Loucy (cell line): ENCODE measurements around the gene NIM1K.

Experiments
- H2AFZ ChIP-seq: fragments of 200-600 bp; sonication (generic); 2 replicates; pipeline ENCODE4 v1.6.0; 2016; ENCODE audit warnings: antibody characterized with exemption, mild to moderate bottlenecking, low read length, moderate library complexity
- H3F3A ChIP-seq: fragments of 200-600 bp; 2 replicates; pipeline ENCODE4 v1.6.0; 2016; ENCODE audit warnings: antibody characterized with exemption, low read depth, mild to moderate bottlenecking
- H3K27me3 ChIP-seq: fragments of 200-600 bp; sonication (generic); 2 replicates; pipeline ENCODE4 v1.6.1; 2014; ENCODE audit warnings: low read length, mild to moderate bottlenecking; ENCODE audit not compliant: insufficient read depth, poor library complexity, severe bottlenecking
- H3K36me3 ChIP-seq: fragments of 200-600 bp; sonication (generic); 2 replicates; pipeline ENCODE4 v1.6.1; 2016; ENCODE audit warnings: low read length; ENCODE audit not compliant: insufficient read depth
- H3K4me1 ChIP-seq: fragments of 200-600 bp; sonication (generic); 2 replicates; pipeline ENCODE4 v1.5.1; 2014; ENCODE audit warnings: low read length, mild to moderate bottlenecking; ENCODE audit not compliant: insufficient read depth, poor library complexity, severe bottlenecking
- H3K4me2 ChIP-seq: fragments of 200-600 bp; sonication (generic); 2 replicates; pipeline ENCODE4 v1.6.0; 2014; ENCODE audit warnings: antibody characterized with exemption, low read length, low read depth, mild to moderate bottlenecking; ENCODE audit not compliant: poor library complexity, severe bottlenecking
- H3K4me3 ChIP-seq: fragments of 200-600 bp; sonication (generic); 2 replicates; pipeline ENCODE4 v1.5.1; 2014; ENCODE audit warnings: low read length, mild to moderate bottlenecking, mixed read lengths; ENCODE audit not compliant: poor library complexity, severe bottlenecking
- H3K79me2 ChIP-seq: fragments of 200-600 bp; sonication (generic); 2 replicates; pipeline ENCODE4 v1.6.1; 2014; ENCODE audit warnings: low read length; ENCODE audit not compliant: insufficient read depth
- H3K9ac ChIP-seq: fragments of 200-600 bp; sonication (generic); 2 replicates; pipeline ENCODE4 v1.6.0; 2014; ENCODE audit warnings: mild to moderate bottlenecking, low read depth, low read length, moderate library complexity; ENCODE audit not compliant: poor library complexity, severe bottlenecking
- H3K9me2 ChIP-seq: fragments of 200-600 bp; sonication (generic); replicated peaks from 2 replicates; pipeline ENCODE4 v1.6.1; 2016; ENCODE audit warnings: low read depth, low read length, mixed read lengths
- H3K9me3 ChIP-seq: fragments of 200-600 bp; sonication (generic); 2 replicates; pipeline ENCODE4 v1.6.1; 2014; ENCODE audit warnings: mild to moderate bottlenecking, antibody characterized with exemption, low read length, low read depth; ENCODE audit not compliant: insufficient read depth
- H4K20me1 ChIP-seq: fragments of 200-600 bp; sonication (generic); 2 replicates; pipeline ENCODE4 v1.6.0; 2014; ENCODE audit warnings: antibody characterized with exemption, low read length, mild to moderate bottlenecking; ENCODE audit not compliant: insufficient read depth, poor library complexity, severe bottlenecking
- CTCF ChIP-seq: fragments of 200-600 bp; sonication (generic); conservative IDR thresholded peaks from 2 replicates; pipeline ENCODE4 v1.5.1; 2014; ENCODE audit warnings: mild to moderate bottlenecking, antibody characterized with exemption, low read length
- EZH2phosphoT487 ChIP-seq: fragments of 200-600 bp; IDR thresholded peaks from 2 replicates; pipeline ENCODE4 v1.6.1; 2018; ENCODE audit warnings: antibody characterized with exemption, mild to moderate bottlenecking, moderate library complexity, borderline replicate concordance

The NIM1K gene

DNA sequence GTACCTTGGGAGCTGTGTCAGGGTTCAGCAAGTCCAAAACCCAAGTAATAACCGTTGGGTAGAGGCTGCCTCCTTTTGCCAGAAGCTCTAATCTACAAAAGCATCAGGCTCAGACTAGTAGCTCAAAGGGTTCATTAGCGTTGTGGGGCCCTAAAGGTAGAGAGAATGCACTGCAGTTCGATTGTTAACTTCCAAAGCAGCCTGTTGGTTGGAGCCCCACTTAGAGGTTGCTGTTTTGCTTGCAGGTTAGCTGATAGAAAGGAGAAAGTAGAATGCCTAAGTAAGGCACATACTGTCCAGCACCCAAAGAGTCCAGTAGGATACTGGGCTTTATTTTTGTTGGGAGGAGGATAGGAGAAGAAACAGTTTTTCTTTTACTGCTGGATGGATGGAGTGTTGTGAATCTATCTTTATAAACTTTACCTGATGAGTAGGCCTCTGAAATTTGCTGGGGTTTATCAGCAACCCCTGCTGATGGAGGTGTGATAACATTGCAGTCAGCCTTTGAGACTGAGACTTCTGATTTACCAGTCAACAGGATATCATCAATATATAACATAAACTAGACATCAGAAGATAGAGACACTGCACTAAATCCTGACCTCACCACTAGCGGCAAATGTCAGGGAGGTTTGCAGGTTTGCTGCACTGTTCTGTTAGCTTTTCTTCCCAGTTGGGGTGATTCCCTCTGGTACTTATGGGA is 36.5 kb upstream of the NIM1K start:
- Histone ChIP-seq H3K4me3 (no peak overlapping the region), H3F3A (no peaks in the 10 kb centered on the region), H3K36me3 (peaks cover 71% of the 10 kb centered on the region; the same call in 1 of the 2 replicates), H3K27me3 (no peaks in the 10 kb centered on the region), H3K4me1 (no peaks in the 10 kb centered on the region), H4K20me1 (peaks cover 15% of the 10 kb centered on the region), H3K79me2 (peaks cover 73% of the 10 kb centered on the region), H3K9me2 (no peaks in the 10 kb centered on the region), H3K4me2 (no peak overlapping the region), H2AFZ (no peak overlapping the region), H3K9me3 (no peaks in the 10 kb centered on the region), H3K9ac (no peak overlapping the region)
- TF ChIP-seq CTCF: no peak
- no peak for TF ChIP-seq EZH2phosphoT487

GRCh38 chr5:43156388-43156787 is 35.6 kb upstream of the NIM1K start:
- no peaks in the 10 kb centered on the region for H3K4me1 ChIP-seq
- no peaks in the 10 kb centered on the region for H3F3A ChIP-seq
- peaks cover 65% of the 10 kb centered on the region for H3K79me2 ChIP-seq
- TF ChIP-seq EZH2phosphoT487: no peak
- no peak for TF ChIP-seq CTCF
- no peaks in the 10 kb centered on the region for H3K9me2 ChIP-seq
- H3K4me2 ChIP-seq: no peak overlapping the region
- H4K20me1 ChIP-seq: peaks cover 10% of the 10 kb centered on the region
- no peaks in the 10 kb centered on the region for H3K27me3 ChIP-seq
- H3K9ac ChIP-seq: no peak overlapping the region
- peaks cover 67% of the 10 kb centered on the region; the same call in 1 of the 2 replicates for H3K36me3 ChIP-seq
- H3K4me3 ChIP-seq: no peak overlapping the region
- H3K9me3 ChIP-seq: no peaks in the 10 kb centered on the region
- H2AFZ ChIP-seq: no peak overlapping the region

DNA sequence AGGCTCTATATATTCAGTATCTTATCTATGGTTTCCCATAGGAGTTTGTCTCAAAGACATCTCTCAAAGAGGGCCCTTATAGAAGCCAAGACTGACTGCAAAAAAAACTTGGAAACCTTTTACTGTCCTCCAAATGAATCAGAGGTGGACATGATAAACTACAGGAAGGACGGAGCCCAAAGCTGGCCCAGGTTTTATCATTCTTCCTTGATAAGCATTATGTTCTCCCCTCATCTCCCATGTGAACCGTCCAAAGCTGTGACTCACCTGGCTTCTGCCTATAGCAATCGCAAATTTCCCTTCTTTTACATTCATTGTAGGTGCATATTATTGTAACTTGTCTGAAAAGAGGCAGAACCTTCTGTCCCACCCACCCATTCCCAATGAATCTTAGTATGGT is 35.0 kb upstream of the NIM1K start:
- Histone ChIP-seq H3K9me2 (no peaks in the 10 kb centered on the region), H3F3A (no peaks in the 10 kb centered on the region), H3K9ac (no peak overlapping the region), H3K4me3 (no peak overlapping the region), H4K20me1 (peaks cover 10% of the 10 kb centered on the region), H3K36me3 (peaks cover 67% of the 10 kb centered on the region), H3K9me3 (no peaks in the 10 kb centered on the region), H2AFZ (no peak overlapping the region), H3K79me2 (peaks cover 58% of the 10 kb centered on the region), H3K4me2 (no peak overlapping the region), H3K4me1 (no peaks in the 10 kb centered on the region), H3K27me3 (no peaks in the 10 kb centered on the region)
- TF ChIP-seq EZH2phosphoT487 (no peak), CTCF (no peak)
